DND-41 (cell line): ENCODE data around the gene GPHA2.

ENCODE experiments used
- ATAC-seq: fragments of 200-7000 bp; cut with Tn5 transposase; 3 replicates; pipeline ENCODE4 v1.9.1; 2021; ENCODE audit warnings: low read depth; ENCODE audit not compliant: insufficient read depth
- DNase-seq: peaks from one replicate; pipeline ENCODE4 v3.0.0-alpha.2; 2020
- H2AFZ ChIP-seq: 2 replicates; pipeline ENCODE4 v1.6.0; 2012; ENCODE audit warnings: low read depth, low read length
- H3K27ac ChIP-seq: 2 replicates; pipeline ENCODE4 v1.5.1; 2012; ENCODE audit warnings: low read length, inconsistent platforms
- H3K27me3 ChIP-seq: fragments of 200-600 bp; sonication (generic); 2 replicates; pipeline ENCODE4 v1.6.0; 2012; ENCODE audit warnings: low read length, mild to moderate bottlenecking, inconsistent platforms; ENCODE audit not compliant: insufficient read depth, poor library complexity
- H3K36me3 ChIP-seq: 2 replicates; pipeline ENCODE4 v1.5.1; 2012; ENCODE audit warnings: low read length, inconsistent platforms; ENCODE audit not compliant: insufficient read depth
- H3K4me1 ChIP-seq: 2 replicates; pipeline ENCODE4 v1.5.1; 2012; ENCODE audit warnings: mild to moderate bottlenecking, low read length; ENCODE audit not compliant: insufficient read depth
- H3K4me2 ChIP-seq: 2 replicates; pipeline ENCODE4 v1.6.0; 2012; ENCODE audit warnings: mild to moderate bottlenecking, moderate library complexity, low read length, inconsistent platforms; ENCODE audit not compliant: insufficient read depth
- H3K4me3 ChIP-seq, 2 experiments: fragments of 200-600 bp in 1 of 2; shearing (Covaris generic) in 1 of 2; 2 replicates each; pipeline ENCODE4 v1.5.1; 2012 to 2016; ENCODE audit warnings: inconsistent platforms in 2 of 2, low read length in 2 of 2, mild to moderate bottlenecking in 2 of 2, low read depth in 1 of 2, moderate library complexity in 1 of 2
- H3K79me2 ChIP-seq: 2 replicates; pipeline ENCODE4 v1.6.0; 2012; ENCODE audit warnings: low read length, inconsistent platforms; ENCODE audit not compliant: insufficient read depth
- H3K9ac ChIP-seq: 2 replicates; pipeline ENCODE4 v1.6.0; 2012; ENCODE audit warnings: low read depth, mild to moderate bottlenecking, inconsistent platforms, low read length, moderate library complexity
- H3K9me3 ChIP-seq: 2 replicates; pipeline ENCODE4 v1.5.1; 2012; ENCODE audit warnings: low read length, moderate library complexity, mild to moderate bottlenecking, inconsistent platforms; ENCODE audit not compliant: insufficient read depth, severe bottlenecking
- H4K20me1 ChIP-seq: 2 replicates; pipeline ENCODE4 v1.6.0; 2012; ENCODE audit warnings: low read length; ENCODE audit not compliant: insufficient read depth
- CTCF ChIP-seq: IDR thresholded peaks from 2 replicates; pipeline ENCODE4 v1.5.1; 2012; ENCODE audit warnings: borderline replicate concordance, low read length, moderate library complexity, mild to moderate bottlenecking; ENCODE audit not compliant: poor library complexity, severe bottlenecking; ENCODE audit errors: extremely low read depth
- EZH2 ChIP-seq: IDR thresholded peaks from 3 replicates; pipeline ENCODE4 v1.6.1; 2012; ENCODE audit warnings: borderline replicate concordance, low read depth, mild to moderate bottlenecking, moderate library complexity, low read length, inconsistent platforms; ENCODE audit not compliant: severe bottlenecking

Gene GPHA2

GRCh38 chr11:64954201-64954600 lies 18.5 kb upstream of the GPHA2 start:
- no peaks in the 10 kb centered on the region for H3K4me1 ChIP-seq
- H3K4me3 ChIP-seq = no peak overlapping the region
- no peak overlapping the region for H3K4me2 ChIP-seq
- H3K9ac ChIP-seq = no peak overlapping the region
- no peak for TF ChIP-seq CTCF
- TF ChIP-seq EZH2 = no peak
- no peaks in the 10 kb centered on the region for H4K20me1 ChIP-seq
- DNase-seq (no peak), ATAC-seq (no peak)
- no peaks in the 10 kb centered on the region for H3K79me2 ChIP-seq
- H3K9me3 ChIP-seq = no peaks in the 10 kb centered on the region
- H3K36me3 ChIP-seq = no peaks in the 10 kb centered on the region
- no peak overlapping the region for H3K27ac ChIP-seq
- no peak overlapping the region for H2AFZ ChIP-seq
- peaks cover 28% of the 10 kb centered on the region for H3K27me3 ChIP-seq

GRCh38 chr11:64951529-64951928 lies 15.8 kb upstream of the GPHA2 start:
- DNase-seq (no peak), ATAC-seq (no peak)
- Histone ChIP-seq H2AFZ (no peak overlapping the region), H3K4me2 (no peak overlapping the region), H3K4me1 (no peaks in the 10 kb centered on the region), H3K9ac (no peak overlapping the region), H3K27me3 (peaks cover 28% of the 10 kb centered on the region), H3K36me3 (no peaks in the 10 kb centered on the region), H3K4me3 (no peak overlapping the region), H4K20me1 (no peaks in the 10 kb centered on the region), H3K9me3 (no peaks in the 10 kb centered on the region), H3K27ac (no peak overlapping the region), H3K79me2 (no peaks in the 10 kb centered on the region)
- no peak for TF ChIP-seq CTCF
- TF ChIP-seq EZH2 = no peak

- Histone ChIP-seq H3K27ac (no peak overlapping the region), H3K79me2 (no peaks in the 10 kb centered on the region), H3K27me3 (peaks cover 28% of the 10 kb centered on the region), H3K9me3 (no peaks in the 10 kb centered on the region), H4K20me1 (no peaks in the 10 kb centered on the region), H3K4me2 (no peak overlapping the region), H3K4me1 (no peaks in the 10 kb centered on the region), H2AFZ (no peak overlapping the region), H3K4me3 (no peak overlapping the region), H3K9ac (no peak overlapping the region), H3K36me3 (no peaks in the 10 kb centered on the region)
- TF ChIP-seq EZH2 (no peak), CTCF (no peak)
- no peak for ATAC-seq
- DNase-seq = no peak
Observed at GRCh38 chr11:64947208-64947814, 11.6 kb upstream of the GPHA2 start.
